HG03060 (cell line): ENCODE results near the gene GYG2.
A peak's percentile ranks its signal among the peaks of the same experiment; 100 is the strongest.
"Not testable (repeated sequence)": the region's sequence is repeated elsewhere in the genome, so short reads cannot be mapped to it uniquely, and the experiment has no call there.

ENCODE experiments used
- ATAC-seq: cut with Tn5 transposase; IDR thresholded peaks from one replicate; pipeline ENCODE4 v1.9.1; 2021; ENCODE audit warnings: low read depth, moderate number of reproducible peaks; ENCODE audit not compliant: unreplicated experiment

Gene GYG2

DNA sequence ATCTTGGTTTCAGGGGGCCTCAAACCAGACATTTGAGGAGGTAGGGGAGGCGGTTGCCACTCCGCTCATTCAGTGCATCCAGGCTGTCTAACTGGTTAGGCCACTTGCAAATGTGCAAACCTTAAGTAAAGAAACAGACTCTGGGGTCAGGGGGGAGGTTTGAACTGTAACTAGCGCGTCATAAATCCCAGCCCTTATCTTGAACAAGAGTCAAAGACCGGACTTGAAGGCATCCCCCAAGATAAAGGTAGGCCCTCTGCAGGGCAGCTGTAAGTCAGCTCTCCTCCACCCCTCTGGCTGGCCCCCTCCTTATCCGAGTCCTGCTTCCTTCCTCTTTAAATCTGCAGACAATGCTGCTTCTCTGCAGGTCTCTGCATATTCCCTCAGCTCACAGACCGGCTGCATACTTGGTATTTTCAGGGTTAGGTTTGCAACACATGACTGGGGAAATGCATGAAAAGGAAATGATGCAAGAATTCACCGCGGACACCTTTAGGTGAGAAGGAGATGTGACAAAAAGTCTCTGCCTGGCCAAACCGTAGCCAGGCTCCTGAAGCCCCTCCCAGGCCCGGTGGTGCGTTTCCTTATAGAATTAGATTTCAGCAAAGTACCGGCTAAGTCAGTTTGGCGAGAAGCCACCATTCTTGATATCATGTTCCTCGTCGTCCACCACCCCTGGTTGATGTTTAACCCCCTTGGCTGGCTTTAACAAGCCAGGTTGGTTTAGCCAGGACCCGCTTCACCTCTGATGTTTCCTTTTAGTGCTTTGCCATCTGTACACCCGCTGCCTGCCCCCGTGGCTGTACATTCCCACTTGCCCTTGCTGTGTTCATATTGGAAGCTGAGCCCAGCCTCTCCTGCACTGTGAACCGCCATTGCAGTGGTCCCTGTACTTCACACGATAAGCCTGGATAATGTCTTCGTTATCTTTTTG, 69.2 kb downstream of the GYG2 start:
- ATAC-seq, result peak; percentile 52

- ATAC-seq, result no peak
Observed at GRCh38 chrX:2898846-2899512, 70.2 kb downstream of the GYG2 start.

- ATAC-seq, result no peak
Observed at GRCh38 chrX:2901367-2902036, 72.8 kb downstream of the GYG2 start.

DNA sequence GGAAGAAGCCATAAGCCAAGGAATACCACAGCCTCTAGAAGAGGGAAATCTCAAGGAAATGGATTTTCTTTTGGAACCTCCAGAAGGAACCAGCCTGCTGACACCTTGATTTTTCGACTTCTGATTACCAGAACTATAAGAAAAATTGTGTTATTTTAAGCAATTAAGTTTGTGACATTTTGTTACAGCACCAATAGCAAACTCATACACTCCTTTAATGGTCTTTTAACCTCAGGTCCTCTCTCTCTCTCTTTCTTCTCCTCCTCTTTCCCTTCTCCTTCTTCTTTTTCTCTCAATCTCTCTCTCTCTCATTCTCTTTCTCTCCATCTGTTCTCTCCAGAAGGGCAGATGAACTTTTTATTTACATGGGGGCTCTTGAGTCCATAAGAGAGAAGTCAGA, 74.1 kb downstream of the GYG2 start:
- ATAC-seq, result no peak

GRCh38 chrX:2903366-2903765, 74.6 kb downstream of the GYG2 start:
- no peak for ATAC-seq

DNA sequence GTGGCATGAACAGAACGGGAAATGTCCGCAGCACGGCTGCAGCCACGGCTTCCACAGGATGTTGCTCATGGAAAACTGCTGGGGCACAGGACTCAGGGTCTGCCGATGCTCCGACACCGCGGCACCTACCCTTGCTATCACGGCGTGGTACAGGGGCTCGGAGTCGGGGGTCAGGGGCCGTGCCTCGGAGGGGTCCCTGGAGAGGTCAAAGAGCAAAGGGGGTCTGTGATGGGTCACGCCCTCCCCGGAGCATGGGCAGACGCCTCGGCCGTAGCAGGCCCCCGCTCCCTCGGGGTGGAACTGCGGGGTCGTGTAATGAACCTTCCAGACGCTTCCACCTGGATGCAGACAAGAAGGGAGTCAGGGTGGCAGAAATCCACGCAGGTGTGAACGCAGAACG, 78.6 kb downstream of the GYG2 start:
- ATAC-seq, result no peak

DNA sequence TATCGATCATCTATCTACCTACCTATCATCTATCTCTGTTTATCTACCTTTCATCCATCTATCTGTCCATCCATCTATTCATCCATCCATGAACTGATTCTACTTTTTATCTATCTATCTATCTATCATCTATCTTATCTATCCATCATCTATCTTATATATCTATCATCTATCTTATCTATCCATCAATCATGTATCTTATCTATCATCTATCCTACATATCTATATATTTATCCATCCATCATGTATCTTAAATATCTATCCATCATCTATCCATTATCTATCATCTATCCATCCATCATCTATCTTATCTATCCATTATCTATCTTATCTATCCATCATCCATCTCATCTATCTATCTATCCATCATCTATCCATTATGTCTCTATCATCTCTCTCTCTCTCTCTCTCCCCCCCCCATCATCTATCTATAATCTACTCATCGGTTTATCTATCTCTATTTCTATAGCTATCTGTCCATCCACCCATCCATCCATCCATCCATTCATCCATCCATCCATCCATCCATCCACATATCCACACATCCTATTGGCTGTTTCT, 79.5 kb downstream of the GYG2 start:
- ATAC-seq, result no peak

- ATAC-seq, result no peak
Observed at GRCh38 chrX:2910109-2910508, 81.4 kb downstream of the GYG2 start.

DNA sequence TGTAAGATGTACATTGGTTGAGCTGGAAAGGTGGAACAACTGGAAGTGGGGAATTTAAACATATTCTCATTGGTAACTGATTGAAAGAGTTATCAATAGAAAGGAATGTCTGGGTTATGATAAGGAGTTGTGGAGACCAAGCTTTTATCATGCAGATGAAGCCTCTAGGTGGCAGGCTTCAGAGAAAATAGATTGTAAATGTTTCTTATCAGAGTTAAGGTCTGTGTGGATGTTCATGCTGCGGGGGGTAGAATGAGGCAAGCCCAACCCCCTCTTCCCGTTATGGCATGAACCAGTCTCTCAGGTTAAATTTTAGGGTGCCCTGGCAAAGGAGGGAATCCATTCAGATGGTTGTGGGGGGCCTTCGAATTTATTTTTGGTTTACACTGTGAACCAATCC, 84.4 kb downstream of the GYG2 start:
- ATAC-seq, result no peak

DNA sequence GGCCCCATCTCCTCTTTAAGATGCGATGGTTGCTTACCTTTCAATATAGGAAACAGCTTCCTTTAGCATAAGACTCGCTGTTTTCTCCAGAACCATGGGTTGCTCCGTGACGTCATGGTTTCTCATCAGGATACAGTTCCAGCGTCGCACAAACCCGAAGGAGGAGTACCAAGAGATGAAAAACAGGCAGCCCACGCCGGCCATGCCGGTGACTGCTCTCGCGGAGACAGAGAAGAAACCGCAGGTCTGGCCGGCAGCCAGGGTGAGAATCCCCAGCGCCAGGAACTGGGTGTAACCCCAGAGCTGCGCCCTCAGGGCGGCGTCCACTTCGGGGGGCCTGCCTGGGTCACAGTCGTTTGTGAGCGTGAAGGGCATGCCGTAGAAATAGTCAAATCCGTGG, 89.0 kb downstream of the GYG2 start:
- ATAC-seq, result no peak

DNA sequence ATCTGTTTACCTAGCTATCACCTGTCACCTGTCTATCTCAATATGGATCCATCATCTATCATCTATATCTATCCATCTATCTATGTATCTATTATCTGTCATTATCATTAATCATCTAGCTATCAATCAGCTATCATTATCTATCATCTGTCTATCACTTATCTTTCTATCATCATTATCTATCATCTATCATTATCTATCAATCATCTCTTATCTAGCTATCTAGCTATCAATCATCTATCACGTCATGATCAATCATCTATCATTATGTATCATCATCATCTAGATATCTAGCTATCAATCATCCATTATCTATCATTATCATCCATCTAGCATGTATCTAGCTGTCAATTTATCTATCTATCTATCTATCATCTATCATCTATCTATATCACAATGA, 92.5 kb downstream of the GYG2 start:
- no peak for ATAC-seq

GRCh38 chrX:2921750-2922149, 93.0 kb downstream of the GYG2 start:
- ATAC-seq, result no peak

- ATAC-seq, result no peak
Observed at GRCh38 chrX:2924151-2924550, 95.4 kb downstream of the GYG2 start.

- not testable (repeated sequence) for ATAC-seq
Observed at GRCh38 chrX:2926255-2926654, 97.5 kb downstream of the GYG2 start.

DNA sequence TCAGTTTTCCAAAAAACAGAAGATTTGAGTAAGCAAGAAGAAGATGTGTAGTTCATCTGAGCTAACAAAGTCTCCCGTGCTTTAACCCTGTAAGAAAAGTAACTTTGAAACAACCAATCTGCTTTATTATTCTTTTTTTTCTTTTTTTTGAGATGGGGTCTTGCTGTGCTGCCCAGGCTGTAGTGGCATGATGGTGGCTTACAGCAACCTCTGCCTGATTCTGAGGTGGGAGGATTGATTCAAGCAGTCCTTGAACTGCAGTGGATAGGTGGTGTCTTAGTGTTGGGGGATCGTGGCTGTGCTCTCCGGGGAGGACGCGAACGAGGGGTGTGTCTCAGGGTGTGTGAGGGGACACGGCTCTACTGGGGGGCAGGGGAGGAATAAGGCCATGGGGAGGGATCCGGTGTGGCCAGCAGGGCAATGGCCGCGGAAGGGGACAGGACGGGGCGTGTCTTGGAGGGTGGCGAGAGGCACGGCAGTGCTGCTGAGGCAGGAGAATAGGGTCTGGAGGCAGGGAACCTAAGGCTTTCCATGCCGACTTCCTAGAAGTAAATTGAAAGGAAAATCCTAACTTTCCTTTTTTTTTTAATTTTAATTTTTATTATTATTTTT, 98.0 kb downstream of the GYG2 start:
- no peak for ATAC-seq

- ATAC-seq, result no peak
Observed at GRCh38 chrX:2928191-2928582, 99.5 kb downstream of the GYG2 start.

GRCh38 chrX:2928583-2929434, 100.1 kb downstream of the GYG2 start, which contains the start of gene ARSD:
Gene ARSD (minus strand): TSS chrX:2929339. CDS start chrX:2929275, 64 bp downstream.
- ATAC-seq, result peak; percentile 76

DNA sequence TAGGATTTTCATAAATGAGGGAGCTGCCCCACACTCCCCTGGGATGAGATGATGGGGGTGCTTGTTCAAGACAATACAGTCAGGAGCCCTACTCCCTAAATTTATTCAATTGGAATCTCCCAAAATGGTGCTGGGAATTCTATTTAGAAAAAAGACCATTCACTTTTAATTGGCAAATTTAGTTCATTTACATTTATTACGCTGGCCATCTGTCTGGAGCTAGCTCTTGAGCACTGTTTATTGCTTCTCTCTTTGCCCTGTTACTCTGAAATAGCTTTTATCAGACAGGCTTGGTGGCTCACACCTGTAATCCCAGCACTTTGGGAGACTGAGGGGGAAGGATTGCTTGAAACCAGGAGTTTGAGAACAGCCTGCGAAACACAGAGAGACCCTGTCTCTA, 102.4 kb downstream of the GYG2 start:
- no peak for ATAC-seq

DNA sequence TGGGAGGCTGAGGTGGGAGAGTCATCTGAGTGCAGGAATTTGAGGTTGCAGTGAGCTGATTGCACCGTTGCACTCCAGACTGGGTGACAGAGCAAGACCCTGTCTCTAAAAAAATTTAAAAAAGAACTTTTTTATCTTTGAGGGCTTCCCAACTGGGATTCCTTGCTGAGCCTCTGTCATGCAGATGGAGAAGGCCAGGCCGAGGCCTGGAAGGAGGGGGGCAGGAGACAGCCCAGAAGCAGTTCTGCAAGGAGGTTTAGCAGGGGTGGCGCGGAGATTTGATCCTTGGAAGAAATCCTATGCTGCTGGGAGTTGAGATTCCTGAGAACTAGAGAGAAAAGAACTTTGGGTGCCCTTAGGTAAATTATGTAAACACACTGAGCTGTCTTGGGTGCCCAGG, 102.9 kb downstream of the GYG2 start:
- ATAC-seq, result no peak
